Prostate gland (tissue), 2 donors: ENCODE results near the gene RTN3. TPM values are rescaled to one million over a fixed set of nuclear protein-coding genes. Genes with fewer than 3 reads are reported as not detected.
"Not testable (repeated sequence)": the region's sequence is repeated elsewhere in the genome, so short reads cannot be mapped to it uniquely, and the experiment has no call there.

ENCODE experiments used
- DNase-seq: peaks from one replicate; pipeline ENCODE4 v3.0.0-alpha.2; 2019; ENCODE audit warnings: low spot score
- H3K27ac ChIP-seq, 2 donors: fragments of 200-600 bp; sonication (generic); 2 replicates each; pipeline ENCODE4 v1.5.1; 2017 to 2019
- H3K27me3 ChIP-seq: fragments of 200-600 bp; sonication (generic); replicated peaks from 2 replicates; pipeline ENCODE4 v1.5.1; 2019; ENCODE audit not compliant: insufficient read depth
- H3K36me3 ChIP-seq, 2 donors: fragments of 200-600 bp; sonication (generic); 1 replicate in 1 of 2; 2 replicates in 1 of 2; pipeline versions ENCODE4 v1.5.1 to v1.8.1; 2017 to 2019
- H3K4me1 ChIP-seq: fragments of 200-600 bp; sonication (generic); replicated peaks from 2 replicates; pipeline ENCODE4 v1.5.1; 2019
- H3K4me3 ChIP-seq, 2 donors: fragments of 200-600 bp; sonication (generic); 2 replicates each; pipeline ENCODE4 v1.5.1; 2017 to 2019
- H3K9me3 ChIP-seq: fragments of 200-600 bp; sonication (generic); 2 replicates; pipeline ENCODE4 v1.5.1; 2017
- CTCF ChIP-seq, 4 experiments: fragments of 200-600 bp in 2 of 4; fragments of 450-650 bp in 2 of 4; sonication (generic) in 2 of 4; IDR thresholded peaks; 1 replicate in 3 of 4; 2 replicates in 1 of 4; pipeline ENCODE4 v1.5.1; 2016 to 2019; ENCODE audit warnings: antibody characterized with exemption in 4 of 4, mild to moderate bottlenecking in 2 of 4, moderate library complexity in 2 of 4
- POLR2A ChIP-seq: fragments of 450-650 bp; IDR thresholded peaks from one replicate; pipeline ENCODE4 v1.6.1; 2016; ENCODE audit warnings: antibody characterized with exemption, mild to moderate bottlenecking
- POLR2AphosphoS5 ChIP-seq: sonication (generic); formaldehyde crosslinking; IDR thresholded peaks from one replicate; pipeline ENCODE4 v1.6.1; 2017; ENCODE audit warnings: antibody characterized with exemption
- WGBS: methylation state at CpG from one replicate; pipeline ENCODE4 v1.1.5; 2018; 5-methylcytosine and 5-hydroxymethylcytosine counted together
- intact Hi-C: fragments of 100-400 bp; cut with DNase I; formaldehyde crosslinking; loops from one replicate; pipeline ENCODE4 v1.14.2; 2022
- total RNA-seq, 2 donors: library from RNA; depleted of rRNA; stranded (reverse); fragments of >200 nt; gene quantifications; one replicate each; pipeline ENCODE4 v1.1.0, GENCODE V29; 2016

Gene RTN3
- 10 to 100 TPM; 74.1 to 88.8 TPM for total RNA-seq

- WGBS: under 1% methylated on average over 67 of the region's 74 CpGs
Measured at GRCh38 chr11:63681321-63682065, at the start of gene RTN3. Gene RTN3 (plus strand): TSS chr11:63681500. CDS start chr11:63681637, 137 bp downstream.

GRCh38 chr11:63635762-63636465, 45.4 kb upstream of the RTN3 start:
- no peaks in the 10 kb centered on the region for H3K4me1 ChIP-seq
- H3K27ac ChIP-seq: no peak overlapping the region
- peak; percentile 48 for DNase-seq
- no peak overlapping the region for H3K4me3 ChIP-seq
- no peaks in the 10 kb centered on the region for H3K9me3 ChIP-seq
- H3K27me3 ChIP-seq: no peaks in the 10 kb centered on the region
- H3K36me3 ChIP-seq: no peaks in the 10 kb centered on the region
- 65% methylated on average over 10 of the region's 10 CpGs for WGBS
- TF ChIP-seq POLR2A (no peak), POLR2AphosphoS5 (no peak), CTCF (IDR thresholded peaks at IDR 0.05) (peak in 3 of 4 experiments; percentile 66 to 84 (median 79))
- intact Hi-C loops: loop anchor here (2.0 to 5.0 kb wide), 2 partner anchors 101 to 157 kb away; no protein-coding TSS in a partner anchor

More at GRCh38 chr11:63681321-63682065, at the start of gene RTN3:
- H3K4me1 ChIP-seq: peaks cover 4% of the 10 kb centered on the region
- H3K27ac ChIP-seq: peak within 1 kb of the TSS; percentile 92 to 97
- H3K9me3 ChIP-seq: no peaks in the 10 kb centered on the region
- peak; percentile 95 for DNase-seq
- H3K36me3 ChIP-seq: no peaks in the 10 kb centered on the region
- TF ChIP-seq POLR2A (peak; percentile 98), POLR2AphosphoS5 (peak; percentile 98), CTCF (IDR thresholded peaks at IDR 0.05) (peak in 3 of 4 experiments; percentile 64 to 81 (median 66))
- H3K4me3 ChIP-seq: peak within 1 kb of the TSS; percentile 76 to 89
- H3K27me3 ChIP-seq: no peaks in the 10 kb centered on the region
- intact Hi-C loops: loop anchor here (10.0 kb wide), 1 partner anchor 53 kb away; no protein-coding TSS in a partner anchor

- H3K4me1 ChIP-seq, H3K4me3 ChIP-seq, H3K27ac ChIP-seq, H3K36me3 ChIP-seq, H3K9me3 ChIP-seq, DNase-seq, H3K27me3 ChIP-seq: not testable (repeated sequence)
- intact Hi-C loops: loop anchor here (5.0 kb wide), 1 partner anchor 99 kb away; no protein-coding TSS in a partner anchor
- 95% methylated on average over 8 of the region's 8 CpGs for WGBS
Measured at GRCh38 chr11:63638436-63638835, 42.9 kb upstream of the RTN3 start.

GRCh38 chr11:63639199-63639832, 42.0 kb upstream of the RTN3 start:
- intact Hi-C loops: loop anchor here (5.0 kb wide), 1 partner anchor 98 kb away; no protein-coding TSS in a partner anchor
- TF ChIP-seq POLR2A (no peak), POLR2AphosphoS5 (no peak), CTCF (IDR thresholded peaks at IDR 0.05) (peak in 2 of 4 experiments; percentile 21 to 49)
- DNase-seq: no peak
- Histone ChIP-seq H3K4me1 (no peaks in the 10 kb centered on the region), H3K36me3 (no peaks in the 10 kb centered on the region), H3K4me3 (no peak overlapping the region), H3K27me3 (no peaks in the 10 kb centered on the region), H3K9me3 (no peaks in the 10 kb centered on the region), H3K27ac (no peak overlapping the region)
- 86% methylated on average over 3 of the region's 3 CpGs for WGBS

- no peaks in the 10 kb centered on the region for H3K9me3 ChIP-seq
- no peak overlapping the region for H3K27ac ChIP-seq
- no peaks in the 10 kb centered on the region for H3K4me1 ChIP-seq
- TF ChIP-seq POLR2A (no peak), CTCF (IDR thresholded peaks at IDR 0.05) (peak in 1 of 4 experiments; percentile 9)
- no peaks in the 10 kb centered on the region for H3K36me3 ChIP-seq
- no peak for DNase-seq
- no peaks in the 10 kb centered on the region for H3K27me3 ChIP-seq
- intact Hi-C loops: no loop called here
- no peak overlapping the region for H3K4me3 ChIP-seq
Measured at GRCh38 chr11:63641727-63642126, 39.6 kb upstream of the RTN3 start.
